MM.1S (cell line): ENCODE measurements around the gene SLX9.

ENCODE experiments used
- EZH2 ChIP-seq: fragments of 300-600 bp; sonication (generic); optimal IDR thresholded peaks from 2 replicates; pipeline ENCODE3; 2017; ENCODE audit warnings: low read depth, mild to moderate bottlenecking, antibody characterized with exemption, low read length, mixed read lengths
- EZH2phosphoT487 ChIP-seq: fragments of 300-600 bp; sonication (generic); IDR thresholded peaks from 2 replicates; pipeline ENCODE4 v1.6.1; 2018; ENCODE audit warnings: antibody characterized with exemption, low read length
- TF ChIP-seq, protein P1 (sequence below): fragments of 300-600 bp; sonication (generic); IDR thresholded peaks from 2 replicates; pipeline ENCODE4 v1.5.1; 2016; ENCODE audit warnings: antibody characterized with exemption, low read length, mixed read lengths

DNA sequence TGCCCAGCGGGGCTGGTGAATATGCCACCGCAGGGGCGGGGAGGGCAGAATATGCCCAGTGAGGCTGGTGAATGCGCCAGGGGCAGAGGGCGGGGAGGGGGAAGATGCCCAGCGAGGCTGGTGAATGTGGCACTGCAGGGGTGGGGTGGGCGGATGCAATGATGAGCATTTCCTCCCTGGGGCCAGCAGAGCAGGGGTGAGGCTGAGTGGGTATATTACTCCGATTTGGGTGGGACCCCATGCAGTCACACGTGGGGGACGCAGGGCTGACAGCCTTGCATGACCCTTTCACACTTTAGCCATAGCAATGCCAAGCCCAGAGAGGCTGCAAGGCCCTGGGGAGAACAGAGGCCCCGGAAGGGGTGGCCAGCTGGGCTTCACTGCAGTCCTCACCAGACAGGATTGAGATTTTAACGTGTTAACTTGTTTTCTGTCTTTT lies 9.3 kb upstream of the SLX9 start:
- TF ChIP-seq, protein P1, sequence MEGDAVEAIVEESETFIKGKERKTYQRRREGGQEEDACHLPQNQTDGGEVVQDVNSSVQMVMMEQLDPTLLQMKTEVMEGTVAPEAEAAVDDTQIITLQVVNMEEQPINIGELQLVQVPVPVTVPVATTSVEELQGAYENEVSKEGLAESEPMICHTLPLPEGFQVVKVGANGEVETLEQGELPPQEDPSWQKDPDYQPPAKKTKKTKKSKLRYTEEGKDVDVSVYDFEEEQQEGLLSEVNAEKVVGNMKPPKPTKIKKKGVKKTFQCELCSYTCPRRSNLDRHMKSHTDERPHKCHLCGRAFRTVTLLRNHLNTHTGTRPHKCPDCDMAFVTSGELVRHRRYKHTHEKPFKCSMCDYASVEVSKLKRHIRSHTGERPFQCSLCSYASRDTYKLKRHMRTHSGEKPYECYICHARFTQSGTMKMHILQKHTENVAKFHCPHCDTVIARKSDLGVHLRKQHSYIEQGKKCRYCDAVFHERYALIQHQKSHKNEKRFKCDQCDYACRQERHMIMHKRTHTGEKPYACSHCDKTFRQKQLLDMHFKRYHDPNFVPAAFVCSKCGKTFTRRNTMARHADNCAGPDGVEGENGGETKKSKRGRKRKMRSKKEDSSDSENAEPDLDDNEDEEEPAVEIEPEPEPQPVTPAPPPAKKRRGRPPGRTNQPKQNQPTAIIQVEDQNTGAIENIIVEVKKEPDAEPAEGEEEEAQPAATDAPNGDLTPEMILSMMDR: no peak
- TF ChIP-seq EZH2 (no peak), EZH2phosphoT487 (no peak)
